ENCODE results near the gene SPG11.
"Not testable (repeated sequence)": the region's sequence is repeated elsewhere in the genome, so short reads cannot be mapped to it uniquely, and the experiment has no call there.

The SPG11 gene

DNA sequence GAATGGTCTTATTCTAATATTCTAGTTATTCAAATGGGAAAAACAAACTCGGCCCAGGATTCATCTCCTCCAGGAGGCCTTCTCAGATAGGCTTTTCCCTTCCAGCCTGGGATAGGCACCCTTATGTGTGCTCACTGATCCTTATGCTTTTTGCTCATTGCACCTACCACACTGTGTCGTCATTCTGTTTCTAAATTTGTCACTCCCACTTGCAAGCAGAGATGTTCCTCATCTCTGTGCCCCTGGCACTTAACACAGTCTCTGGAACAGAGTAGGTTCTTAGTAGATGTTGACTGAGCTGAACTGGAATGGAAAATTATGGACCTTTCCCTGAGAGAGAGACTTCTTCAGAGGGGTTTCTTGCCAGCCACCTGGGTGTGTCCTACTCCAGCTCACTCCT is 18.7 kb upstream of the SPG11 start:
- no peak for DNase-seq

DNA sequence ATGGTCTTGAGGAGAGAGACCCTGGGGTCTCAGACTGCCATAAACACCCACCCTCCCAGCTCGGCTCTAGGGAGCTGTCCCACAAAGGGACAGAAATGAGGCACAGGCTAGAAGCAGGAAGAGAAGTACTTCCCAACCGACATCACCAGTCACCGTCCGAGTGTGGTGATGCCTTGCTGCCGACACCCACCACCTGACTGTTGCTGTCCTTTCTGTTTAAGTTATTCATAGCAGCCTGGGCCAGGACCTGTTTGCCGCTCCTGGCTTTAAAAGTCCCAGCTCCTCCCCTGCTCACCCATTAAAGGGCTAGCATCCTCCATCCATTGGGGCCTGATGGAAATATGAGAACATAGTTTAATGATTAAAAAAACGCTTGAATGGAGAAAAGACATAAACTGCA is 13.2 kb upstream of the SPG11 start:
- DNase-seq = no peak

DNA sequence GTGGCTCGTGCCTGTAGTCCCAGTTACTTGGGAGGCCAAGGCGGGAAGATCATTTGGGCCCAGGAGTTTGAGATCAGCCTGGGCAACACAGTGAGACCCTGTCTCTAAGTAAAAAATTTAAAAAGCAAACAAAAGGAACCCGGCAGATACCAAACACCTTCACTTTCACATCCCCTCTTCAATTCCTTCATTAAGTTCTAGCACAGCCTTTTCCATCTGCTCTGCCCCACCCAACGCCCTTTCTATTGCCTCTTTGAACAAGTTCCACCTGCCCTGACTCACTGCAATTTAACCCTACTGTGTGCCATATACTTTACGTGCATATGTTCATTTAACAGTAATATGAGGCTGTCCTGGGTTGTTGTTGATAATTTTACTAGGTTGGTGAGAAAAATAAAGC is 12.4 kb upstream of the SPG11 start:
- no peak for DNase-seq

DNA sequence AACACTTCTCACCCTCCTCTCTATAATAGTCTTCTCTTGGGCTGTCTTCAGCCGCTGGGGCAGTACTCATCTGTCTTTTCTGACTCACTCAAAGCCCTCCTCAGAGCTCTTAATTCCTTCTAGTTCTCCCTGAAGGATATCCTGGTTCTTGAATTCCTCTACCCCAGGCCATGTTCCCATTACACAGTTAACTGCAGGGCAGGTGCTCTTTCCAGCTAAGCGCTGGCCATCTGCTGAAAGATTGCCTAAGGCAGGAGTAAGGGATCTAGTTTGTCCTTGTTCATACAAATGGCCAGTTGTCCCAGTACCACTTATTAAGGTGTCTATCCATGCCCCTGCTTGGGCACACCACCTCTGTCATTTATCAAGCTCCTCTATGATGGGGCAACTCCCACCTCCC is 10.2 kb upstream of the SPG11 start:
- DNase-seq = no peak

- no peak for DNase-seq
Observed at GRCh38 chr15:44670087-44670950, 6.9 kb upstream of the SPG11 start.

GRCh38 chr15:44668921-44669320 is 5.5 kb upstream of the SPG11 start:
- no peak for DNase-seq

DNA sequence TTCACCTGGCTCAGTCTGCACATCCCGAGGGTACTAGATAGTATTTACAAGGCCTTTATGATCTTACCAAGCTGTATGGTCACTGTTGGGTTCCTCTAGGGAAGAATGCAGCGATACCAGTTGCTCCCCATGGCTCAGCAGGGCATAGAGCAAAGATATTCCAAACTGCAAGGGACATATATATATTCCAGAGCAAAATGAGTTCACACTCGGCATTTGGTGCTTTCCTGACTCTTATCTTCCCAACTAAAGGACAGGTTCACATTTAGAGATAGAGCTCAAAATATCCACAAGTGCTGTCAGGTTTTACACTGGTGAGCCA is 3.5 kb upstream of the SPG11 start:
- DNase-seq = no peak

GRCh38 chr15:44666210-44667038 is 3.0 kb upstream of the SPG11 start:
- DNase-seq = no peak

- DNase-seq = peak; percentile 76
Observed at GRCh38 chr15:44662478-44663409, 718 bp downstream of the SPG11 start.

DNA sequence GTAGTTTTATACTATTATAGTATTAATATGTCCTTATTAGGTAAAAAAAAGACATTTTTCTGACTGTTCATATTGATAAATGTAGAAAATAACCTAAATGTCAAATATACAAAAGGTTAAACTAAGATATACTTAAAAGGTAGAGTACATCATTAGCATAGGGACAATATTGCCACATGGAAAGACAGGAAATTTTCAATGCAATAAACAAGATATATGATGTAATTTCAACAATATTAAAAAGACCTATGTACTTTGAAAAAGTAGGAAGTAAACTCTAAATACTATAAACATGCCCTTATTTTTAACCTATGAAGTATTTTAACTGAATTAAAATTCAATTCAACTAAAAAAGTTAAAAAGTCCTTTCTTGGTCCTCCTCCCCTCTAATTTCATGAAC is 1.9 kb downstream of the SPG11 start:
- DNase-seq = no peak

GRCh38 chr15:44659056-44659455 is 4.4 kb downstream of the SPG11 start:
- DNase-seq = no peak

GRCh38 chr15:44657378-44657777 is 6.1 kb downstream of the SPG11 start:
- no peak for DNase-seq

DNA sequence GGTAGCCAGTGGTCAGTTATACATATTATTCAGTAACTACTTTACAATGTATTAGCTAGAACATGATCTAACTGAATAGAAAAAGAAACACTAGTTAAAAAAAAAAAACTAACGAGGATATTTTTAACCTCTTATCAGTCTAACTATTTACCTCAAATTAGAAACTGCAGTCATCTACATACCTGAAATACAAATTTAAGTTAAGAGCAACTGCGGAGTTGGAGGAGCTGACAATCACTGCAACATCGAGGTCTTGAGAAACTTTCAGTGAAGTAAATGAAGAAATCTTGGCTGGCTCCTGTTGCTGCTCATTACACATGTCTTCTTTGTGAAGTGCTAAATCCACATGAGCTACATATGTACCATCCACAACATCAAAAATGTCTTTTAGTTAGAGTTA is 6.5 kb downstream of the SPG11 start:
- DNase-seq = no peak

DNA sequence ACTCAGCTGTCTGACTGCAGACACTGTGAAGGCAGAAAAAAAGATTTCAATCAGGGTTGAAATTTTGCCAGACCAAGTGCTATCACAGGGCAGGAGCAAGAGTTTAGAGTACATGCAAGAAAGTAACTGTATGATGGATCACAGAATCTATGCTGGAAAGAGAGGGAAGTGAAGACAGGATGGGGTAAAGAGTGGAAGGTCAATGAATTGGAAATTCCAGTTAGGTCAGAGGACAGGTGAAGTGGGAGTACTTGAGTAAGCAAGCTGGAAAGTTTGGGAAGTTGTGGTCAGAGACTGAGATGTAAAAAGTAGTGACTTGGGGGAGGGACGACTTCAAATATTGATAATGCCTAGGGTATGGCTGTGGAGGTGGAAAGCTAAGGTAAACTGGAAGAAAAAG is 7.2 kb downstream of the SPG11 start:
- DNase-seq = no peak

- DNase-seq = no peak
Observed at GRCh38 chr15:44654858-44655257, 8.6 kb downstream of the SPG11 start.

DNA sequence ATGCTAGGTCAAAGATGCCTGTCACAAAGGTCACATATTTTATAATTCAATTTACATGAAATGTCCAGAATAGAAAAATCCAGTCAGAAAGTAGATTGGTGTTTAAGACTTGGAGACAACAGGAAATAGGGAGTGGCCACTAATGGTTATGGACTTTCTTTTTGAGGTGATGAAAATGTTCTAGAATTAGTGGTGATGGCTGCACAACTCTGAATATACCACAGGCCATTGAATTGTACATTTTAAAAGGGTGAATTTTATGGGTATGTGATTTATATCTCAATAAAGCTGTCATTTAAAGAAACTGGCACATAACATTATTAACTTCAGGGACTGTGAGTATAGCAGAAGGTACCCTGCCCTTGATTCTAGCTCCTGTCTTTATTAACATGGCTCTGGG is 15.8 kb downstream of the SPG11 start:
- DNase-seq = no peak

DNA sequence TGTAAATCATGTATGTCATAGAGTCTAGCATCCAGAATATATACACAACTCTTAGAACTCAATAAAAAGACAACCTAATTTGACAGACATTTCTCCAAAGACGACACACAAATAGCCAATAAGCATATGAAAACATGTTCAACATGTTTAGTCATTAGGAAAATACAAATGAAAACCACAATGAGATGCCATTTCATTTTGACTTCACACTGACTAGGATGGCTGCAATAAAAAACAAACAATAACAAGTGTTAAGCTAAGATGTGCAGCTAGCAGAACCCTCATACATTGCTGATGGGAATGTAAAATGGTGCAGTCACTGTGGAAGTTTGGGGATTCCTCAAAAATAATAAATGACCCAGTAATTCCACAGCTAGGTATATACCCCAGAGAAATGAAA is 16.4 kb downstream of the SPG11 start:
- DNase-seq = no peak

DNA sequence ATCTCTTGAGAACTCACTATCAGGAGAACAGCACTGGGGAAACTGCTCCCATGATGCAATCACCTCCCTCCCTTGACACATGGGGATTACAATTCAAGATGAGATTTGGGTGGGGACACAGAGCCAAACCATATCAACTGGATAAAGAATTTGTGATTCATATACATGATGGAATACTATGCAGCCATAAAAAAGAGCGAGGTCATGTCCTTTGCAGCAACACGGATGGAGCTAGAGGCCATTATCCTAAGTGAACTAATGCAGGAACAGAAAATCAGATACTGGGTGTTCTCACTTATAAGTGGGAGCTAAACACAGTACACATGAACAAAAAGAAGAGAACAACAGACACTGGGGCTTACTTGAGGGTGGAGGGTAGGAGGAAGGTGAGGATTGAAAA is 17.0 kb downstream of the SPG11 start:
- no peak for DNase-seq

GRCh38 chr15:44641651-44642050 is 21.8 kb downstream of the SPG11 start:
- DNase-seq = peak; percentile 51

GRCh38 chr15:44636976-44637375 is 26.5 kb downstream of the SPG11 start:
- no peak for DNase-seq

GRCh38 chr15:44633603-44634002 is 29.9 kb downstream of the SPG11 start:
- DNase-seq = no peak

GRCh38 chr15:44625286-44625685 is 38.2 kb downstream of the SPG11 start:
- DNase-seq = not testable (repeated sequence)

- no peak for DNase-seq
Observed at GRCh38 chr15:44623178-44623577, 40.3 kb downstream of the SPG11 start.
